ENCODE data around the gene RNF212B. TPM values are rescaled to one million over a fixed set of nuclear protein-coding genes. Genes with fewer than 3 reads are reported as not detected.
"Not testable (repeated sequence)": the region's sequence is repeated elsewhere in the genome, so short reads cannot be mapped to it uniquely, and the experiment has no call there.

RNF212B gene
- total RNA-seq, 2 donors from 2014 or later = not detected

GRCh38 chr14:23224958-23225357 lies 12.8 kb upstream of the RNF212B start:
- ATAC-seq (replicated peaks); H3K4me3 Mint-ChIP-seq; H3K36me3 Mint-ChIP-seq (ENCODE audit: low read depth); H3K27ac Mint-ChIP-seq; H3K9me3 Mint-ChIP-seq; H3K4me1 Mint-ChIP-seq: not testable (repeated sequence)
- H3K27me3 Mint-ChIP-seq = peaks cover 21% of the 10 kb centered on the region

GRCh38 chr14:23227566-23227965 lies 10.2 kb upstream of the RNF212B start:
- H3K4me3 Mint-ChIP-seq = no peak overlapping the region
- no peak for ATAC-seq (replicated peaks)
- H3K9me3 Mint-ChIP-seq = no peaks in the 10 kb centered on the region
- peaks cover 8% of the 10 kb centered on the region for H3K27me3 Mint-ChIP-seq
- H3K27ac Mint-ChIP-seq = no peak overlapping the region
- no peaks in the 10 kb centered on the region for H3K4me1 Mint-ChIP-seq
- no peaks in the 10 kb centered on the region for H3K36me3 Mint-ChIP-seq (ENCODE audit: low read depth)

GRCh38 chr14:23228812-23229211 lies 8.9 kb upstream of the RNF212B start:
- no peak overlapping the region for H3K27ac Mint-ChIP-seq
- H3K4me3 Mint-ChIP-seq = no peak overlapping the region
- no peaks in the 10 kb centered on the region for H3K36me3 Mint-ChIP-seq (ENCODE audit: low read depth)
- H3K9me3 Mint-ChIP-seq = no peaks in the 10 kb centered on the region
- no peaks in the 10 kb centered on the region for H3K4me1 Mint-ChIP-seq
- ATAC-seq (replicated peaks) = no peak
- peaks cover 8% of the 10 kb centered on the region for H3K27me3 Mint-ChIP-seq

- H3K9me3 Mint-ChIP-seq; H3K27me3 Mint-ChIP-seq; H3K36me3 Mint-ChIP-seq (ENCODE audit: low read depth); H3K27ac Mint-ChIP-seq; H3K4me1 Mint-ChIP-seq; ATAC-seq (replicated peaks); H3K4me3 Mint-ChIP-seq: not testable (repeated sequence)
These were observed 5.4 kb upstream of the RNF212B start for GRCh38 chr14:23232241-23232808.

- Mint-ChIP-seq H3K36me3 (ENCODE audit: low read depth) (no peaks in the 10 kb centered on the region), H3K4me1 (no peaks in the 10 kb centered on the region), H3K4me3 (no peak overlapping the region), H3K27me3 (peaks cover 10% of the 10 kb centered on the region), H3K9me3 (no peaks in the 10 kb centered on the region), H3K27ac (no peak overlapping the region)
- ATAC-seq (replicated peaks) = no peak
These were observed 2.9 kb downstream of the RNF212B start for GRCh38 chr14:23240661-23241060.

- H3K9me3 Mint-ChIP-seq; H3K36me3 Mint-ChIP-seq (ENCODE audit: low read depth); H3K4me1 Mint-ChIP-seq; H3K27ac Mint-ChIP-seq; H3K4me3 Mint-ChIP-seq; ATAC-seq (replicated peaks): not testable (repeated sequence)
- H3K27me3 Mint-ChIP-seq = peaks cover 10% of the 10 kb centered on the region
These were observed 3.5 kb downstream of the RNF212B start for GRCh38 chr14:23241061-23241715.

- no peak overlapping the region for H3K4me3 Mint-ChIP-seq
- no peaks in the 10 kb centered on the region for H3K36me3 Mint-ChIP-seq (ENCODE audit: low read depth)
- H3K4me1 Mint-ChIP-seq = no peaks in the 10 kb centered on the region
- no peak overlapping the region for H3K27ac Mint-ChIP-seq
- no peak for ATAC-seq (replicated peaks)
- no peaks in the 10 kb centered on the region for H3K9me3 Mint-ChIP-seq
- peaks cover 10% of the 10 kb centered on the region for H3K27me3 Mint-ChIP-seq
These were observed 4.3 kb downstream of the RNF212B start for GRCh38 chr14:23242076-23242475.

- Mint-ChIP-seq H3K4me1 (no peaks in the 10 kb centered on the region), H3K4me3 (no peak overlapping the region), H3K36me3 (ENCODE audit: low read depth) (no peaks in the 10 kb centered on the region), H3K9me3 (no peaks in the 10 kb centered on the region), H3K27me3 (peaks cover 10% of the 10 kb centered on the region), H3K27ac (no peak overlapping the region)
- no peak for ATAC-seq (replicated peaks)
These were observed 5.3 kb downstream of the RNF212B start for GRCh38 chr14:23243066-23243465.

- no peaks in the 10 kb centered on the region for H3K36me3 Mint-ChIP-seq (ENCODE audit: low read depth)
These were observed 7.5 kb downstream of the RNF212B start for GRCh38 chr14:23245282-23245681.

GRCh38 chr14:23248601-23249000 lies 10.9 kb downstream of the RNF212B start:
- Mint-ChIP-seq H3K9me3 (no peaks in the 10 kb centered on the region), H3K27me3 (peaks cover 14% of the 10 kb centered on the region), H3K27ac (no peak overlapping the region), H3K4me3 (no peak overlapping the region), H3K4me1 (no peaks in the 10 kb centered on the region), H3K36me3 (ENCODE audit: low read depth) (no peaks in the 10 kb centered on the region)
- ATAC-seq (replicated peaks) = no peak

More at GRCh38 chr14:23245282-23245681, 7.5 kb downstream of the RNF212B start:
- H3K9me3 Mint-ChIP-seq = no peaks in the 10 kb centered on the region
- no peaks in the 10 kb centered on the region for H3K4me1 Mint-ChIP-seq
- ATAC-seq (replicated peaks) = no peak
- no peak overlapping the region for H3K4me3 Mint-ChIP-seq
- no peak overlapping the region for H3K27ac Mint-ChIP-seq
- peaks cover 8% of the 10 kb centered on the region for H3K27me3 Mint-ChIP-seq

GRCh38 chr14:23249824-23250223 lies 12.1 kb downstream of the RNF212B start:
- Mint-ChIP-seq H3K4me1 (no peaks in the 10 kb centered on the region), H3K27ac (no peak overlapping the region), H3K4me3 (no peak overlapping the region), H3K36me3 (ENCODE audit: low read depth) (no peaks in the 10 kb centered on the region), H3K9me3 (no peaks in the 10 kb centered on the region), H3K27me3 (peaks cover 15% of the 10 kb centered on the region)
- ATAC-seq (replicated peaks) = no peak

GRCh38 chr14:23252006-23252405 lies 14.3 kb downstream of the RNF212B start:
- Mint-ChIP-seq H3K4me1 (no peaks in the 10 kb centered on the region), H3K9me3 (no peaks in the 10 kb centered on the region), H3K27me3 (peaks cover 15% of the 10 kb centered on the region), H3K4me3 (no peak overlapping the region), H3K27ac (no peak overlapping the region), H3K36me3 (ENCODE audit: low read depth) (no peaks in the 10 kb centered on the region)
- ATAC-seq (replicated peaks) = no peak

GRCh38 chr14:23252420-23253333 lies 14.9 kb downstream of the RNF212B start:
- H3K9me3 Mint-ChIP-seq = no peaks in the 10 kb centered on the region
- H3K4me3 Mint-ChIP-seq = no peak overlapping the region
- H3K27me3 Mint-ChIP-seq = peaks cover 15% of the 10 kb centered on the region
- ATAC-seq (replicated peaks) = no peak
- H3K27ac Mint-ChIP-seq = no peak overlapping the region
- H3K36me3 Mint-ChIP-seq (ENCODE audit: low read depth) = no peaks in the 10 kb centered on the region
- H3K4me1 Mint-ChIP-seq = no peaks in the 10 kb centered on the region

- no peak for ATAC-seq (replicated peaks)
- no peaks in the 10 kb centered on the region for H3K4me1 Mint-ChIP-seq
- no peaks in the 10 kb centered on the region for H3K9me3 Mint-ChIP-seq
- no peak overlapping the region for H3K27ac Mint-ChIP-seq
- no peak overlapping the region for H3K4me3 Mint-ChIP-seq
- no peaks in the 10 kb centered on the region for H3K36me3 Mint-ChIP-seq (ENCODE audit: low read depth)
- H3K27me3 Mint-ChIP-seq = peaks cover 33% of the 10 kb centered on the region
These were observed 20.5 kb downstream of the RNF212B start for GRCh38 chr14:23258256-23258655.

GRCh38 chr14:23259426-23259825 lies 21.7 kb downstream of the RNF212B start:
- Mint-ChIP-seq H3K27me3 (peaks cover 30% of the 10 kb centered on the region), H3K4me3 (no peak overlapping the region), H3K27ac (no peak overlapping the region), H3K9me3 (no peaks in the 10 kb centered on the region), H3K4me1 (no peaks in the 10 kb centered on the region), H3K36me3 (ENCODE audit: low read depth) (no peaks in the 10 kb centered on the region)
- no peak for ATAC-seq (replicated peaks)
